GM21367 (cell line): Measurements from ENCODE around the gene PTX4.
"Not testable (repeated sequence)": the region's sequence is repeated elsewhere in the genome, so short reads cannot be mapped to it uniquely, and the experiment has no call there.

ENCODE experiments used
- ATAC-seq: cut with Tn5 transposase; IDR thresholded peaks from one replicate; pipeline ENCODE4 v1.9.1; 2021; ENCODE audit not compliant: unreplicated experiment

Gene PTX4

DNA sequence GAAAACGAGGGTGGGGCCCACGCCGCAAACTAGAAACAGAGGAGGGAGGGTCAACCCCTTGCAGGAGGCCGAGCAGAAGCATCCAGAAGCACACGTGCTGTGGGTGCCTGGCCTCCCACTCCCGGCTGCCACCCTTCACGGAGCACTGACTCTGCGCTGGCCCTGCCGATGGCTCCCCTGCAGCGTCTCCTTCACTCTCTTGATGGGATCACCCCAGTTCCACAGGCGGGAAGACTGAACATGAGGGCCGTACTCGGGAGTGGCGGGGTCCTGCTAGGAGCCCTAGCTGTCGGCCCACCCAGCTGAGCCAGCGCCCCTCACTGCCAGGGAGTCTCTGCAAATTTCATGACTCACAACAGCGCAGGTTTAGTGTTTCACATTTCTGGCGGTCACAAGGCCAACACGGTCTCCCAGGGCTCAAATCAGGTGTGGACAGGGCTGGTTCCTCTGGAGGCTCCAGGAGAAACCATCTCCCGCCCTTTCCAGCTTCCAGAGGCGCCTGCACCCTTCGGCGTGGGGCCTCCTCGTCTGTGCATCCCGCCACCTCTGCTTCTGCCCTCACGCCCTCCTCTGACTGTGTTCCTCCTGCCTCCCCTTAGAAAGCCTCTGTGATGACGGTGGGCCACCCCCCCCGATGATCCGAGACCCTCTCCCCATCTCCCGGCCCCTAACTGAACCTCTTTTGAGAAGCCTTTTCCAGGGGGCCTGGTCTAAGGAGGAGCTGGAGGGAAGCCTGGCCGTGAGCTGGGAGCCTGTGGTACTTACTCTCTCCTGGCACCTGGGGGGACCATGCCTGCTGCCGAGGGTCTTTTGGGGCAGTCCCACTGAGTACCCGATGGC lies 2.0 kb downstream of the PTX4 start:
- no peak for ATAC-seq

DNA sequence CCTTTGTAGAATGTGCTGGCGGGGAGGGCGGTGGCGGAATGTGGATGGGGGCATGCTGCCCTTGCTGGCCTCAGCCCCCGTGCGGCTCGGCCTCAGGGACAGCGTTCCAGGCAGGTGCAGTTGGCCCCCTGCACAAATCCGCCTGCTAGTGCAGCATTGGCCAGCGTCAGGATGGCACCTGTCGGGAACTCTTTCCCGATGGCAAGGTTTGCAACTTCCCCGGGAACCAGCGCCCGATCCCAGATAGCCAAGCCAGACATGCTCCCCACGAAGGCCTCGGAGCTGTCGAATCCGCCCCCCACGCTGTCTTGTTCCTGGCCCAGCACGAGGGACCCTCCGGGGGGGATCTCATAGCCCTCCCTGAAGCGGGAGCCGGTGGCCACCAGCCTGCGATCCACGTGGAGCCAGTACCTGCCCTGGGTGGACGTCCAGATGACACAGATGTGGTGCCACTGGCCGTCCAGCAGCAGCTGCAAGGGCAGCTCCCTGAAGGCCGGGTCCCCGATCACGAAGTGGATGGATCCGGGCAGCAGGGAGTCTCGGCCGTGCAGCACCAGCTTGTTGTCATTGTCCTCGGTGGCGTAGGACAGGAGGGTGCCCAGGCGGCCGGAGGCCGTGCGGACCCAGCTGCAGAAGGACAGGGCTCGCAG lies 2.8 kb downstream of the PTX4 start:
- ATAC-seq: no peak

DNA sequence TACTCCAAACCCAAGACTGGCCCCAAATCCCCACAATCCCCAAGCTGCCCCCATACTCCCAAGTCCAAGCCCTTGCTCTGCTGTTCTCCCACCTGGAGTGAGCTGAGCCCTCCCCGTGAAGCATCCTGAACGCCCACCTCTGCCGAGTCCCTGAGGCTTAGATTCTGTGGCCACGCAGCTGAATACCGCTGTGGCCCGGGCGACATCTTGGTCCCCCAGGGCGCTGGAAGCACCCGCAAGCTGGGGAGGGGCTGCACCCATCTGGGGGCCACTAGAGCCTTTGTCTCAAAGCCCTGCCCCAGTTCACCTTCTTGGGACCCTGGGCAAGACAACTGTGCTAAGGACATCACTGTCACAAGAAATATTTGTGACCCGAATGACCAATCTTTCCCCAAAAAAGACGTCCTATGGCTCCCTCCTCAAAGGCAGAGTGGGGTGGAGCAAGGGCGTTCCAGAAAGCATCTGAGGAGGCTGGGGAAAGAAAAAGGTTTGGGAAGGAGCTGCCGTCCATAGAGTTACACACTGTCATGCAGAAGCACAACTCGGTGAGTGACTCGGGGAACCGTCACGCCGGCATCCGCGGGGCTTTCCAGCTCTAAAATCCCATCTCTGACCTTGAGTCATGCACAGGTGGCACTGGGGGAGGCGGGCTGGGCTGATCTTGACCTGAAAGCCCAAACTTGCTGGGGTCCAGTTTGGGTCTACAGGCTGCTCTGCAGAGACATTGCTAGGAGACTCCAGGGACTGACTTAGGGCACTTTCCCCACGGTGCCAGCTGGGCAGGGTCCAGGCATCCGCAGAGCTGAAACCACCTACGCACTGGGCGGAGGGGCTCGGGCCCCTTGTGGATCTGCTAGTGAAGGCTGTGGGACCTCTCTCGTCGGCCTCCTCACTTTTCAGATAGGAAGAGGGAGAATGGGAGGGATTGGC lies 6.6 kb downstream of the PTX4 start:
- no peak for ATAC-seq

DNA sequence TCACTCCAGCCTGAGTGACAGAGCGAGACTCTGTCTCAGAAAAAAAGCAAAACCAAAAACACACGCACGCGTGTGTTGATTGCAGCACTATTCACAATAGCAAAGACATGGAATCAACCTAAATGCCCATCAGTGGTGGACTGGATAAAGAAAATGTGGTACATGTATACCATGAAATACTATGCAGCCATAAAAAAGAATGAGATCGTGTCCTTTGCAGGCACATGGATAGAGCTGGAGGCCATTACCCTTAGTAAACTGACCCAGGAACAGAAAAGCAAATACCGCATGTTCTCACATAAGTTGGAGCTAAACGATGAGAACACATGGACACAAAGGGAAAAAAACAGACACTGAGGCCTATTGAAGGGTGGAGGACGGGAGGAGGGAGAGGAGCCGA lies 9.8 kb downstream of the PTX4 start:
- ATAC-seq: not testable (repeated sequence)

DNA sequence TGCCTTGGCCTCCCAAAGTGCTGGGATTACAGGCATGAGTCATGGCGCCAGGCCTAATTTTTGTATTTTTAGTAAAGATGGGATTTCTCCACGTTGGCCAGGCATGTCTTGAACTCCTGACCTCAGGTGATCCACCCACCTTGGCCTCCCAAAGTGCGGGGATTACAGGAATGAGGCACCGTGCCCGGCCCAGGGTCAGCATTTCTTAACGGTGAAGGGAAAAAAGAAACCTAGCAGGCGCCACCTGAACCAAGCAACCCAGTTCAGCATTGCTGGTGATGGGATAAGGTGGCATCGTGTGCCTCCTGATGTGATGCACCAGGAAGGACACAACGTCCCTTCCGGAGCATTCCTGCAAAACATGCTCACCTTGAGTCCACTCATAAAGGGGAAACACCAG lies 11.7 kb downstream of the PTX4 start:
- ATAC-seq: no peak

DNA sequence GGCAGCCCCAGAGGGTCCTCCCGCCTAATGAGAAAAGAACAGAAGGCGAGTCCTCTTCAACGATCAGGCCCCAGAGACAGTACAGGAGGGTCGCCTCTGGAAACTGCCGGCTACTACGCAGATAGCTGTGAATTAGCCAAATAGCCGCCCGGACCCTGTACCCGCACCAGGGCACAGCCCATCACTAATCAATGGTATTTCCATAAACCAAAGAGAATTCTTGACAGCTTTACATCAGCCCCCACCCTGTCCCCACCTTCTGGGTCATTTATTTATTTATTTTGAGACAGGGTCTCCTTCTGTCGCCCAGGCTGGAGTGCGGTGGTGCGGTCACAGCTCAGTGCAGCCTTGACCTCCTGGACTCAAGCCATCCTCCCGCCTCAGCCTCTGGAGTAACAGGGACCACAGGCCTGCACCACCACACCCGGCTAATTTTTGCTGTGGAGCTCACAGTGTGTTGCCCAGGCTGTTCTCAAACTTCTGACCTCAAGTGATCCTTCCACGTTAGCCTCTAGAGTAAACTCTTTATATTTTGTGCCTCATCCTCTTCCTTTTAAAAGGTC lies 13.1 kb downstream of the PTX4 start:
- no peak for ATAC-seq

DNA sequence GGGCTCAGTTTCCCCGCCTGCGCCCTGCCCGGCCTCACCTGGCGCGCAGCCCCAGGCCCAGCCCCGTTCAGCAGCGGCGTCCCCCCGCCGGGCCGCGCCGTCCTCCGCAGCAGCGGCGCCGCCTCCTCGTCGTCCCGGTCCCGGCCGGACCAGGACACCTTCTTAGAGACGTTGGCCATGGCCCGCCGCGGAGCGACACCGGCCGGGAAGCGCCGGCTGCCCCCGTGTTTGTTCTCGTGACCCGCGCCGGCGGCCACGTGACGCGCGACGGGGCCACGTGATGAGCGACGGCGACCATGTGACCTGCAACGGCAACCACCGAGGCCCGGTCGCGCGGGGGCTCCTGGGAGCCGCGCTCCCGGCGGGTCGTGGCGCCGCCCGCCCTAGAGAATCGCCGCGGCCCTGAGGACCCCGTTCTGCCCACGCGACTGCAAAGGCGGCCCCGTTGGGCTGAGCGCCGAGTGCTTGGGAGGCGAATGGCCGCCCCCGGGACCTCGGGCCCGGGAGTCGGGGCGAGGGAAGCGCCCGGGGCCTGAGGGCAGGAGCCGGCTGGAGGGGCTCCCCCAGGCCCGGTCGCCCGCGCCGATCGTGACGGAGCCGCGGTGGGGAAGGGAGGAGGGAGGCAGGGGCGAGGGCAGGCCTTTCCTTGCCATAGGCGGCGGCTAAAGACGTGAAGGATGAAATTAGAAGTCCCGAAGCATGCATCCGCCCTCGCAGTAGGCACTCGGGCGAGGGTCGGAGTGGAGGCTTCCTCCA lies 13.8 kb downstream of the PTX4 start, which contains the start of gene CLCN7:
Gene CLCN7 (minus strand): TSS at position 233 of the 756 bp plus-strand sequence. CDS start 54 bp downstream, at position 179.
- peak; percentile 81 for ATAC-seq

DNA sequence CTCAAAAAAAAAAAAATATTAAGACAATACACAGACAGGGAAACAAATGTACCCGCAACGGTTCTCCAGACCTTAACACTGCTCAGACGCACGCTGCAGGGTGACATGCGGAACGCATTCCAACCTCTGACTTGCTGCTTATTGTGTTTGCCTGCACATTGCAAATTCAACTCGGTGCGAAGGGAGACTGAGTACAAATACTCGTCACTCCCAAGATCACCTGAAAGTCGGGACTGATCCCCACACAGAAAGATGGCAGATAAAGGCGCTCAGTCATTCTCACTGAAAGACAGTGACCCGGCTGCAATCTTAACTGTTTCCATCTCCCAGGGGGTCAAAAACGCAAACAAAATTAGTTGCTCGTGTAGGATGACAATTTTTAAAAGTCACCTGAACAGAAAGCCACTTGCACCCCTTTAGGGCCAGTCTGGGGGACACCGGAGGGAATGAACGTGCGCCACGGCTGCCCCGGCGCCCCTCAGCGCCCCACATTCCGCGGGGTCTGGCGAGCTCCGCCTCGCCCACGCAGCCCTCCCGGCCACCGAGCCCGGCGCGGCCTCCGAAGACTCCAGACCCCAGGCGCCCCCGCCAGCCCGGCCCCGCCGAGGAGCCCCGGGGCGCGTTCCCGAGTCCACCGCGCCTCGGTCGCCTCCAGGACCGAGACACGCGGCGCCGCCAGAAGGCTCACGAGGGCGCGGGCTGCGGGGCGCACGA lies 14.5 kb downstream of the PTX4 start:
- peak; percentile 16 for ATAC-seq

DNA sequence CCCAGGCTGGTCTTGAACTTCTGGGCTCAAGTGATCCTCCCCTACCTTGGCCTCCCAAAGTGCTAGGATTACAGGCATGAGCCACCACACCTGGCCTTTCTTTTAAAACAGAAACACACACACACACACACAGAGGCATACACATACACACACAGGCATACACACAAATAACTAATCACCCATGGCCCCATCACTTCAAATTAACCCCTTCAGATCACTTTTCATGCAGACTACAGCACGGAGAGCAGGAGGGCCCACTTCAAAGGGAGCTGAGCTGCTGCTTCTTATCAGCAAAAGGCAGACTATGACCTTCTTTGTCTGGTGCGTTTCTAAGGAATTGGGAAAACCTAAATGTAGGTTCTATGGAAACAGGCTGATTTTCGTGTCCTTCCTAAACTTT lies 15.8 kb downstream of the PTX4 start:
- ATAC-seq: no peak

DNA sequence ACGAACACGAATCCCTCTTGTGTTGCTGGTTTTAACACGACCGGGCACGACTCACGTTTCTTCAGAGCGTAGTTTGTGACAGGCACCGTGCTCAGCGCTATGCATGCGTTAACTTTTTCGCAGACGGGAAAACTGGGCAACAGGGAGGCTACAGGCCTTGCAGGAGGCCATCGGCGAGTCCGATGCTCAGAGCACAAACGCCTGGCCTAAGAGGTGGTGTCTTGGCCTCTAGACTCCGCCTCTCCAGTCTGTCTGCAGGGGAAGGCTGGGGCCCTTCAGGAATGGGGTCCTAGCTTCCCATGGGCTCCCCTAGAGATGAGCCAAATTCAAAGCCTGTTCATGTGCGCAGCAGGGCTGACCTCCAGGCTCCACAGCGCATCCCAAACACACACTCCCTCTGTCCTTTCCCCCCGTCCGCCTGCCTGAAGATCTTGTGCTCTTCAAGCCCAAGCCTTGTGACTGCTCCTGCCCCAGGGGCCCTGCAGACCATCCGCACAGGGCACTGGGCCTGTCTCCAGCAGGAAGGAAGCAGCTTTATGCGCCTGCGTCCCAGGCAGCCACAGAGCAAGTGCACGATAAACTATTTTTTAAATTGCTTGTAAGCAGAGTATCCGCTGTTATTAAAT lies 17.1 kb downstream of the PTX4 start:
- ATAC-seq: no peak

DNA sequence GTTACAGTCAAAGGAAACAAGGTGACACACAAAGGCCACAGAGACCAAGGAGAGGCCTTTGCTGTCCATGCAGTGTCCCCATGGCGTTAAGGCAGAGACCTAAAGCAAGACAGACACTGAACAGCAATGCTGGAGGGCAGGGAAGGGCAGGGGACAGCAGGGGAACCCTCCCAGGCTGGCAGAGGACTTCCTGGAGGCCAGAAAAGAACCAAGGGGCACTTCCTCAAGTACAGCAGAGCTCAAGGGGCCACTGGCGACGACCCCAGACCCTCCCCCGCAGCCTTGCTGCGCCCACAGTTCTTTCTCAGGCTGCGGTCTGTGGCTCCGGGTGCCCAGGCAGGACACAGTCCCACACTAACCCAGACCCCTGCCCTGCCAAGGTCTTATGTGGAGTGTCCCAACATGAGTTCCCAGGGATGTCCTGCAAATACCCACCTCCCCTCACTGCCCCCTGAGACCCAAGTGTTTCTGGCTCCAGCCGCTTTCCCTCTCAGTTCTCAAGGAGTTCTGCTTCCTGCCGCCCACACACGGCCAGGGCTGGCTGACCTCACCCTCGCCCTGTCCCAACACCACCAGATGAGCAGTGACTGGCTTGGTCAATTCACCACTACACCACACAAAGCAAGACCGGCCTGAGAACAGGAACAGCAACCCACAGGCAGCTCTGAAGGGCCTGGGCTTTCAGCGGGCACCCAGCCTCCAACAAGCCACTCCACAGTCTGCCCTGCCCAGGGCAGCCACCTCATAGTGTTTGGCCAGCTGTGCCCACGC lies 18.1 kb downstream of the PTX4 start:
- no peak for ATAC-seq

DNA sequence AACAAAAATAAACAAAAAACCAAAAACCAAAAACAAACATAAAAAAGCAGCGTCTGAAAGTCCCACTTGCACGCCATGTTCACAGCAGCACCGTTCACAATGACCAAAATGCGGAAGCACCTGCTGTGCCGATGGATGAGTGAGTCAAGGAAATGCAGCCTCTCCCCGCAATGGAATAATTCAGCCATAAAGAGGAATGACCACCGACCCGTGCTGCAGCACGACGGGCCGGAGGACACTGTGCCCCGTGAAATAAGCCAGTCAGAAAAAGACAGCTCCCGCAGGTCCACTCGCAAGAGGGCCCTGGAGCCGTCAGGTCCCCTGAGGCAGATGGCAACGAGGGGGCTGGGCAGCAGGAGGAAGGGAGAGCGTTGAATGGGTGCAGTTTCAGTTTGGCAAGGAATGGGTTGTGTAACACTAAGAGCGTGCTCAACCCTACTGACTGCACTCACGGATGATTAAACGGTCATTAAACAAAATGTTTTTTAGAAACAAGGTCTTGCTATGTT lies 19.0 kb downstream of the PTX4 start:
- no peak for ATAC-seq

DNA sequence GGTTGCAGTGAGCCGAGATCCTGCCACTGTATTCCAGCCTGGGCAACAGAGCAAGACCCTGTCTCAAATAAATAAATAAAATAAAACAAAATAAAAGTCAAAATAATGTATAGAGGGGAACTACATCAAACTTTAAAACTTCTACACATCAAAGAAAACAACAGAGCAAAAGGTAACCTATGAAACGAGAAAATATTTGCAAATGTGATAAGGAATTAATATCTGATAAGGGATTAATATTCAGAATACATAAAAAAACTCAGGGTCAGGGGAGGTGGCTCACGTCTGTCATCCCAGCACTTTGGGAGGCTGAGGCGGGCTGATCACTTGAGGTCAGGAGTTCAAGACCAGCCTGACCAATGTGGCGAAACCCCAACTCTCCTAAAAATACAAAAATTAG lies 19.6 kb downstream of the PTX4 start:
- not testable (repeated sequence) for ATAC-seq

DNA sequence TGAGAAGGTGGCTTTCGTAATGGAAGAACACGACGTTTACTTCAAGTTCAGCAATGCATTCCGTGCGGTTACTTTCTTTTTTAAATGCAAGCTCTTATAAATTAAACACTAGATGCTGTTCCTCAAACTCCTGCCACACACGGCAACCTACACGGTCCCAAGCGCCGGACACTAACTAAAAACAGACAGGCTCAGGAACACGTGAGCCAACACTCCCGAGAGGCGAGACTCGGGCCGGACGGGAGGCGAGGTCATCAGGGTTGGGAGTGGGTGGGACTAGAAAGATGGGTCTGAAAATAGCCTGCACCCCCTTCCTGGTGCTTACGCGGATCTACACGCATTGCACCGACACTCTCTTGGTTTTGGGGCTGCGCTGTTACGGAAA lies 20.3 kb downstream of the PTX4 start:
- no peak for ATAC-seq

DNA sequence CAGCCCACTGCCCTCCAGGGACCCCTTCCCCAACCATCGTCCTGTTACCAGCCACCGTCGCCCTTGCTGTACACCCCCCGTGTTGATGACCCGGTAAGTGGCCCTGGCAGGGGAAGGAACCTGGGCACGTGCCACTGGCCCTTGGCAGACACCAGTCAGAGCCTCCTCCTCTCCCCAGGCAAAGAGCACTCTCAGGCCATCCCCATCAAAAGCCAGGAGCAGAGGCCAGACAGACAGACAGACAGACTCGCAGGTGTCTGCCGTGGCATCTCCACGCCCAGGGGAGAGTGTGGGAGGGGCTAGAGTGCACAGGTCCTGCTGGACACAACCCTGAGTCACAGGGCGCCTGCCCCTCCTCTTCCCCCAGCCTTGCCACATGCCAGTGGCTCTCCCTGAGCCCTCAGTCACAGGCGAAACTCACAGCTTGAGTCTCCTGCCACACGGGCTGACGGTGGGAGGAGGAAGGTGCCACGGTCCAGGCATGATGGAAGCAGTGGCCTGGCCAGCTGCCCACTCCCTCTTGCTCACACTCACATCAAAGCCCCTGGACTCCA lies 21.7 kb downstream of the PTX4 start:
- ATAC-seq: no peak

DNA sequence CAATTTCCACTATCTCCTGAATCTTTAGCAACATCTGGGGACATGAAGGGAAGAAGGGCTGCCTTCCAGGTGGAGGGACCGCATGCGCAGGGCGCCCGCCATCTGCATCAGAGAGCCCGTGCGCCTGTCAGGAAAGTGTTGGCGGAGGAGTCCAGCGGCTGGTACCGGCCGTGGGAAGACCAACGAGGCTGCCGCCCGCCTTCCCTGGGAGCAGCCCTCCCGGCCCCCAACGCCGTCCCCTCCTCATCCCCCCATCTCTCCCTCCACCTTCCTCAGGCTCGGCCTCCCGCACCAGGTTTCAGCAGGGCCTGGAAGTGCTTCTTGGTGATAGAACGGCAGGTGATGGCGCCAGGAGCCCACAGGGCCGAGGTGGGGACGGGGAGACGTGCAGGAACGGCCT lies 22.7 kb downstream of the PTX4 start:
- ATAC-seq: no peak

DNA sequence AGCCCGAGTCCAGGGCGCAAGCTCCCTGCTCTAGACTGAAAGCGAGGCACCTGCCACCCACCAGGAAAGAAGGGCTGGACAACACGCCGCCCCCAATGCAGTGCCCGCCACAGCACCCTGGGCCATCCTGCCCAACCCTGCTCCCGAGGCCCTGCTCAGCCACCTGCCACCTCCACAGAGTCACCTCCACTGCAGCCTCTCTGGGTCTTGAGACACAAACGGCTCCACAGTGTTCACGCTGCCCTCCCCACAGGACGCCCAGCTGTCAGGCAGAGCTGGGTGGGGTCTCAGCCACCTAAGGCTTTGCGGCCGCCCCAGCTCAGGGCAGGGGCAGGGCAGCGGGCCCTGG lies 23.2 kb downstream of the PTX4 start:
- ATAC-seq: no peak

DNA sequence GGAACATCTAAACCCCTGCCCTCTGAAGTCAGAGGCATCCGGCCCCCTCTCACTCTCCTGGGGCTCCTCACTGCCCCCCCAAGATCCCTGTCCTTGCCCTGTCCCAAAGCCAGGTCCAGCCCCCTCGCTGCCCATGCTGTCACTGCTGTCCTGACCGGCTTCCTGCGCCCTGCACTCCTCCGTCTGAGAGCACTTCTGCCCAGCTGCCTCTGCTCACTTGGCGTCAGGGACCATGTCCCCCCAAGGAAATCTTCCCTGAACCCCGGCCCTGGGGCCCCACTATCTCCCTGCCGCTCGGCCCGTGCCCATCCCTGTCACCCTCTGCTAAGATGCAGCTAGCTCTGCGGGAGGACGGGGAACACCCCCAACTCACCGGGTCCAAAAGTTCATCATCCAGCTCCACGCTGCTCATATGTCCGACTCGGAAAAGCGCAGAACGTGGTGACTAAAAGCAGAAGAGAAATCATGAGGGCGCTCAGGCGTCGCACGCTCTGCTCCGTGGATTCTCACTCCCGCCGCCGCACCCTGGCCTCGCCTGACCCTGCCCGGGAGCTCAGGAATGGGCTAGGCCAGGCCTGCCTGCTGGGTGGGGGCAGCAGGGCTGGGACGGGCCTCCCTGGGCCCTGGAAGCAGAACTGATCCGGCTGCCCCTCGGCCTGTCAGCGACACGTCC lies 23.7 kb downstream of the PTX4 start:
- no peak for ATAC-seq
